Medulla oblongata (tissue), 1 donor: ENCODE measurements around the gene FREY1.

Experiments used
- DNase-seq: peaks from one replicate; pipeline ENCODE4 v3.0.0-alpha.2; 2015; ENCODE audit errors: extremely low spot score

Gene FREY1

DNA sequence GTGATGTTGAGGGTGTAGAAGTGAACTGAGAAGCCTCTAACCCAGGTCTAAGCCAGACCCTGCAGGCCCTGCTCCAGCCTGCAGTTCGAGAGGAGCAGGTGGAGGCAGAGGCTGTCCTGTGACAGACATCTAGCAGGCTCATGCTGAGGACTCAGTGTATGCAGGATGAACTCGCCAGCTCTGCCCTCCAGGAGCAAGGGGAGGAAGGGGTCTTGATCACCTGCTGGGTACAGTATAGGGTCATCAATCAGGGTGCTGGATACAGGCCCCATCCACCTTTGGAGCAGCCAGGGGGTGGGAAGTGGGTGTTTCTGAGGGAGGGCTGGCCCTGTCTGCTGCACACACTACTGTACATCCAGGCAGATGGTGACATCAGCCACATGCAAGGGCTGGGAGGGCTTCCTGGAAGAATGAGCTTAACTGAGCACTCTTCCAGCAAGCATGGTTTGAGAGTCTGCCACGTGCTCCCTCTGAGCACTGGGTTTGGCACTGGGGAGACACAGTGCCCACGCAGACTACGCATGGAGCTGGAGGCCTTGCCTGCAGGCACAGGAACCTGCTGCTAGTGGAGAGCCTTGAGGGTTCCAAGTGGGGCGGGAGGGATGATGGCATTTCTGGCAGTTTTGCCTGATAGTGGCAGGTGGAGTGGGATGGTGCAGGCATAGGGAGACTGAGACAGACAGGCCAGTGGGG lies 12.4 kb downstream of the FREY1 start:
- no peak for DNase-seq

DNA sequence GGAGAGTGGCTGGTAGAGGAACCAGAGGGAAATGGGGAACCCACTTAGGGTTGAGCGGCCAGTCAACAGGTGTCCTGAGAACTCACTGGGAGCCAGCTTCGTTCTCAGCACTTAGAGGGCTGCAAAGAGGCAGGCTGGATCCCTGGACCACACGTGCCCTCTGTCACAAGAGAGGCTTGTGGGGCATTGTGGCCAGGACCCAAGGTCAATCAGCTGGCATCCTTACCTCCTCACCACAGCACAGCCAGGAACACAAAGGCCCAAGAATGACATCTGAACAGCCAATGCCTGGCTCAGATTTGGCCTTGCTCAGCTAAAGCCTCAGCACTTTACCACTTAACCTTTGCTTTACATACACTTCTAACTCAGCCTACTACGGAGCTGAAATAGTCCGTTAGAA lies 14.2 kb downstream of the FREY1 start:
- DNase-seq = no peak

DNA sequence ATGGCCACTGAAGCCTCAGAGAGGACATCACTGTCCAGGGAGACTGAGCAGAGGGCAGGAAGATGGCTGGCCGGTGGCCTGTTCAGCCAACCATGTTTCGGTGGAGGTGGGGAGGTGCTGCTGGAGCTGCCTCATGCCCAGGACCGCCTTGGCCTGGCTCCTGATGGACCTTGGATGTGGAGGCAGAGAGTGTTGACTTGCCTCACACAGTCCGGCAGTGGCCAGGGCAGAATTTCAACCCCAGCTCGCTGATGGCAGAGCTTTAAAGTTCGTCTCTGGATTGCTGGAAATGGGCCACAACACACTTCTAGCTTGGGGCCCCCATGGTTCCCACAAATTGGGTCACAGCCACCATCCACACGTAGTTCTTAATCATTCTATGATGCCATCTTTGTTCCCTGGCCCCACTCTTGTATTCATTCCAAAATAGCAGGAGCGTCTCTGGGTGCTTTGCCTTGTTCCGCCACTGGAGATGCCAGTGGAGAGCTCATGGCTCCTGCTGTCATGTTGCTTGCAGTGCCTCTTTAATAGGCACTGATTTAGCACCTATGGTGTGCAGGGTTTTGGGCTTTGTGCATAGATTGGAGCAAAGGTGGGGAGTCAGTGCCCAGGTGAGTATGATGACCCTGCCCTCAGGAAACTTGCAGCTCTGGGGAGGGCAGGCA lies 16.1 kb downstream of the FREY1 start:
- no peak for DNase-seq

DNA sequence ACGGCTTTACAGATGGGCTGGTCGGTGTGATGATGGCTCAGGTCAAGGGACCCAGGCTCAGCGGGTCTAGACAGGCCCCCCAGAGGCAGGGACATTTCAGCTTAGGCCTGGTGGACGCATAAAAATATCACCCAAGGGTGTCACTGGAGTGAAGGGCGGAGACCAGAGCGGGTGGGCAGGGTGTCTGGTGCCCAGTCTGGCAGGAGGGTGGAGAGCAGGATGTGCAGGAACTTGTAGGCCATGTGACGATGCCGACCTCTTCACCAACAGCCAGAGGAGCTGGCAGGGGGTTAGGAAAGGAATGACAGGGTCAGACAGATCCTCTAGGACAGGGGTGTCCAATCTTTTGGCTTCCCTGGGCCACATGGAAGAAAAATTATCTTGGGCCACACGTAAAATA lies 17.1 kb downstream of the FREY1 start:
- no peak for DNase-seq

DNA sequence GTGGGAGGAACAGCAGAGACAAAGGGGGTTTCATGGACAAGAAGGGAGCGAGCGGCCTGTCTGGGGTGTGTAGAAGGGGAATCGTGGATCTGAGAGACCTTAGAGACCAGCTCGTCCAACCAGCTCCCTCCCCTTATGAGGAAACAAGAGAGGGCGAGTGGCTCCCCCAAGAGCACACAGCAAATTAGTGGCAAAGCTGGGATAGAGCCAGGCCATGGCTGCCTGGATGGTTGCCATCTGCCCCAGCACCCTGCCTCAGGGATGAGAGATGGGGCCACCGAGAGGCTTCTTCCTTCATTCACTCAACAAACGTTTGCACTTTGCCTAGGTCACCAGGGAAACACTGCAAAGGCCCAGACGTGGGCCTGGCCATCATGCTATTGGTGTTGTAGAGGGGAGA lies 17.5 kb downstream of the FREY1 start:
- DNase-seq = no peak

DNA sequence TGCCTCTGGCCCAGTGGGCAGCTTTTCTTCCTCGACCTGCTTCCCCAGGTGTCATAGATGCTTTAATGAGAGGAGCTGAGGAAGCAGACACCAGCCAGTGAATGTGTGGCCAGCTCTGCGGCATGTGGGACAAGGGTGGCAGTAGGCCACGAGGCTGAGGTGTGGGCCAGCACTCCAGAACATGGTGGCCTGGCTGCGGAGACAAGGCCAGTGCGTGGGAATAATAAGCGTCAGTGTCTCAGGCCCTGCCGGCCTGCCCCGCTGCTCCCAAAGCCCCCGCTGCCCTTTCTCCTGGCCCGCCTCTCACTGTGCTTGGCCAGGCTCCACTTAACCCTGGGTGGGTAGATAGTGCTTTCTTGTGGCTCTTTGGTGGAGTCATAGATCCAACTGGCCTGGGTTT lies 19.5 kb downstream of the FREY1 start:
- DNase-seq = no peak

DNA sequence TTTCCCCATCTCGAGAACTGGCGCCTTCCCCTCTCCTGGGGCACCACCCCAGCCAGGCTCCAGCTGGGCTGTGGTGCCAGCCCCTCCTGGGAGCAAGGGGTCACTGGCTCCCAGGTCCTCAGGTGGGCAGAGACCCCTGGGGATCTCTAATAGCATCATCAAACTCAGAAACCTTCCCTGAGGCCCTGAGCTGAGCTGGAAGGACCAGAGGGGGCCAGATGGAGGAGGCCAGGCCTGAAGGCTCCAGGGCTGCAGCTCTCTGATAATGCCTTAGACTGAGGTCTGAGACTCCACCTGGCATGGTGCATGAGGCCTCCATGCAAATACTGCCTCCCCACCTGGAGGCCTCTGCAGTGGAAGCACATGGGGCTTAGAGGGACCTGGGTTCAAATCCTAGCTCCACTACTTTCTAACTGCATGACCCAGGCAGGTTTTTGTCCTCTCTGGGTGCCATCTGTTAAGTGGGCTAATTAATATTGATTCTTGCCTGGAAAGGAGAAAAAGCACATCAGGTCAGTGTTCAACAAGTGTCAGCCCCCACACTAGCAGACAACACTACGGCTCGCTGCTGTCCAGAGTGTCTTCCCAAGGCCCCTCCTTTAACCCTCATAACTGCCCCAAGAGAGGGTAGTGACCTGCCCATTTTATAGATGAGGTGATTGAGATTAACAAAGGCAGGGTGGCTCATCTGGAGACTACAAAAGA lies 20.1 kb downstream of the FREY1 start:
- DNase-seq = no peak

DNA sequence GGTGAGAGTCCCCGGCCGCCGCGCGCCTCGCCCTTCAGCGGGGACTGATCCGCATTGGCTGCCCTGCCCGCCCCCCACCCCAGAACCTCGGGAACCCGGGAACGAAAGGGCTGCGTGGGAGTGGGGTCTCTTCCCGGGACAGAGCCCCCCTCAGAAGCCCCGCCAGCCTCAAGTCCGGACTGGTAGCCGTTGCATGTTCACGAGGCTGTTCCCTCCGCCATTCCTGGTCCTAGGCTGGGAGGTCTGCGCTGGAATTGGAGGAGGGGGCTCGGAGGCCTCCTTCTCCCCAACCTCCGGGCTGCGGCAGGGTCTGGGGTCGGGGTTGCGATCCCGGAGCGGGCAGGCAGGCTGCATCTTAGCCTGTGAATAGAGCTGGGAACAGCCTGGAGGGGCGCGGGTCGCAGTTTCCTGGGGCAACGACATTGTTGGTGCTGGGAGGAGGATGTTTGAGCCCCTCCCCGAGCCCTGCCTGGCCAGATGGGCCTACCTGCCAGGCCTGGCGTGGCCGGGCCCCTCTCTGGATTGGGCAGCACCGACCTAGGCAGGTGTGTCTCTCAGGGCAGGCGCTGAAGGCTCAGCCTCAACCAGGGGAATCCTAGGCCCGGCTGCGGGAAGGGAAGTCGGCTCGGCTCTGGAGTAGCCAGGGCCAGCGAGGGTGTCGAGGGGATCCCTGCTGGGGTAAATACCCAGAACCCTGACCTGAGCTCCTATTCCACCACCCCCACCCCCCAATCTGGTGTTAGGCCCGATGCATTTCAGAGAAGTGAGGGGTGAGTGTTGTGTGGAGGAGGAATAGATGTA lies 20.9 kb downstream of the FREY1 start:
- DNase-seq = no peak

DNA sequence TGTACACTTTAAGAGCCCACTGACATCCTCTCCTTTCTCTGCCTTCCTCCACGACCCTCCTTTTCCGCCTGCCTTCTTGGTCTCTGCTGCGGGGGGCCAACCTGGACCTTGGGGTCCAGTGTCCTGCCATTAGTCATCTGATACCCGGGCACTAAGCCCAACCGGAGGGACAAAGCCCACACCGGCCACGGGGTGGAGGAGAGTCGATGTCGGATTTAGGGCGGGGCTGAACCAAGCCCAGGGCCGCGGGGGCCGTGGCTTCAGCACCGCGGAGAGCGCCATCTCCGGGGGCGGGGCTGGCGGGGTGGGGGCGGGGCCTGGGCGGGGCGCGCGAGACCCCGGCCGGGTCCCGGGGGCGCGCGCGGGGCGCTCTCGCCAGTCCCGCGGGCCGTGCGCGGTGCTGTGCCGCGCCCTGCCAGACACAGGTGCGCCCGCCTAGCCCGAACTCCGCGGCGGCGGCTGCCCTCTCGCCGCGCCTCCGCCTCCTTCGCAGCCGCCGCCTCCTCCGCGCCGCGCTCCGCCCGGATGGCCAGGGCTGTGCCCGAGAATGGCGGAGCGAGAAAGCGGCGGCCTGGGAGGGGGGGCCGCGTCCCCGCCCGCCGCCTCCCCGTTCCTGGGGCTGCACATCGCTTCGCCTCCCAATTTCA lies 21.7 kb downstream of the FREY1 start, which contains the start of gene MAPK8IP1:
MAPK8IP1 (plus strand) TSS at position 378 of the 647 bp plus-strand sequence; CDS start at position 548, 170 bp downstream.
- DNase-seq = peak; percentile 49

DNA sequence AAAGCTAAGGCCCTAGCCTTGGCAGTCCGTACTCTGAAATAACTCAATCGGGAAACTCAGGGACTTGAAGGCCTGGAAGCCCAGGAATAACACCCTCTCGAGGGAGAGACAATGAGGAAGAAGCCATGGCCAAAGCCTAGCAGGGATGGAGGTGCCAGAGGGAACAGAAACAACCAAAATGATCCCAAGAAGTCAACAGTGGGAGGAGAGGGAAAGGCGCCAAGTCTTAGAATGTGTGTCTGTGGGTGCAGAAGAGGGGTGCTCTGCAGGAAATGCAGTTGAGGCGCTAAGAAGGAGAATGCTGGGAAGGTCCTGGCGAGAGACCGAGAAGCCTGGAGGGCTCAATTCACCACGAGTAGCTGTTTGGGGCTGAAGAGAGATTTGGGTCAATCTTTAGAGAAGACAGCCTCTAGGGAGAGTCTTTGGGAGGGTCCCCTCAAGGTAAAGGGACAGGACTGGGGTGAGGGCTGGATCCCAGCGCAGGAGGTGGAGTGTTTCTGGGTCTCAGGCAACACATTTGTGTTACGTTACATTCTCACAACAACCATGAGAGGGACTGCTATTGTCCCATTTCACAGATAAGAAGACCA lies 22.4 kb downstream of the FREY1 start:
- DNase-seq = no peak

DNA sequence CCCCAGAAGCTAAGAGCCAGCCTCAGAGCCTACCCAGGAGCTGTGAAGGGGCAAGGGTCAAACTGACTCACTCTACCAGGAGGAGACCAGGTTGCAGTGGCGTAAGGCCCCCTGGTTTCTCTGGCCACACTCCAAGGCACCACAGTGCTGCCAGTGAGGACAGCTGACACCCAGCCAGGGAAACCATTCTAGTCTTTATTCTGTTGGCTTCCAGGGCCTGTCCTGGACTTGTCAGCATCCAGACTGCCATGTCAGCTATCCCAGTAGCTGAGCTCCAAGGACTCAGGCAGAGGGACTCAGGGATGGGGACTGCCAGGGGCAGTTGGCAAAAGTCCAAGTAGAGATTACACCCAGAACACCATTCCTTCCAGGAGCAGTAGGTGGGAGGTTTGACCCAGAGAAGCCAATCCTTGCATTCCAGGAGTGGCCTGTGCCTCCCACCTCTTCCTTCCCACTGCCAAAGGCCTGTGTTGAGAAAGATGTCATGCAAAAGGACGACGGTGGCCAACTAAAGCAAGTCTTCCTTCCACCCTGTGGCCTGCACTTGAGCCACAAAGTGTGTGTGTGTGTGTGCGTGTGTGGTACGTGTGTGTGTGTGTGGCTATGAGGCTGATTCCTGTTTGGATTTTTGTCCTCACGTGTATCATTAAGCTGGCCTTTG lies 25.2 kb downstream of the FREY1 start:
- DNase-seq = no peak

DNA sequence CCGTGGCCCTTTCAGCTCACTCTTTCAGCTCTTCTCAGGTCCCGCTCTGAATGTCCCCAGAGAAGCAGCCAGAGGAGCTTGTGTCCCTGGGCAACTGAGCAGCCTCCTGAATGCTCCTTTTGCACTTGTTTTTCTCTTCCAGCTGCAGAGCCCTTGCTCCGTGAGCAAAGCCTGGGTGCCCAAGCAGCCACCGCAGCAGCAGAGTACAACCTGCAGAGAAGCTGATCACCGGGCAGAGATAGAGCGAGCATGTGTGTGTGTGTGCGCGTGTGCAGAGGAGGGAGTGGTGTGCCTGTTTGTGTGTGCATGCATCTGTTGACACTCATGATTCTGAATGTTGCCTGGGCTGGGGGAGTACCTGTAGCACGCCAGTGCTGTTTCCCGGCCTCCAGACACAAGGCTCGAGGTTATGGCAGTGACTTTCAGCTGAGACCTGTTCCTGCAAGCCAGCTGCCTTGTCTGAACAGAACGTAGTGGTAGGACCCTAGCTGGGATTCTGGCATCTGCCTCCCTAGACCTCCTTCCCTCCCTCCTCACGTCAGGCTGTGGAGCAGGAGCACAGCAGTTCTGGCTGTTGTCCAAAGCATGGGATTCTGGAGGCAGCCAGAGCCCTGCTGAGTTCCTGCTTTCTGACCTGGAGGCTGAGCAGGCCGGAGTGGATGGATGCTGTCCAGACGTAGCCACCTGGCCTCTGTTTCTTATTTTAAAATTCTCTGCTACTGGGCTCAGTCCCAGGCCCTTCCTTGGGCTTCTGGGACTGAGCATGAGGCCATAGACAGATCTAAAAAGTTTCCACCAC lies 26.1 kb downstream of the FREY1 start:
- DNase-seq = no peak

DNA sequence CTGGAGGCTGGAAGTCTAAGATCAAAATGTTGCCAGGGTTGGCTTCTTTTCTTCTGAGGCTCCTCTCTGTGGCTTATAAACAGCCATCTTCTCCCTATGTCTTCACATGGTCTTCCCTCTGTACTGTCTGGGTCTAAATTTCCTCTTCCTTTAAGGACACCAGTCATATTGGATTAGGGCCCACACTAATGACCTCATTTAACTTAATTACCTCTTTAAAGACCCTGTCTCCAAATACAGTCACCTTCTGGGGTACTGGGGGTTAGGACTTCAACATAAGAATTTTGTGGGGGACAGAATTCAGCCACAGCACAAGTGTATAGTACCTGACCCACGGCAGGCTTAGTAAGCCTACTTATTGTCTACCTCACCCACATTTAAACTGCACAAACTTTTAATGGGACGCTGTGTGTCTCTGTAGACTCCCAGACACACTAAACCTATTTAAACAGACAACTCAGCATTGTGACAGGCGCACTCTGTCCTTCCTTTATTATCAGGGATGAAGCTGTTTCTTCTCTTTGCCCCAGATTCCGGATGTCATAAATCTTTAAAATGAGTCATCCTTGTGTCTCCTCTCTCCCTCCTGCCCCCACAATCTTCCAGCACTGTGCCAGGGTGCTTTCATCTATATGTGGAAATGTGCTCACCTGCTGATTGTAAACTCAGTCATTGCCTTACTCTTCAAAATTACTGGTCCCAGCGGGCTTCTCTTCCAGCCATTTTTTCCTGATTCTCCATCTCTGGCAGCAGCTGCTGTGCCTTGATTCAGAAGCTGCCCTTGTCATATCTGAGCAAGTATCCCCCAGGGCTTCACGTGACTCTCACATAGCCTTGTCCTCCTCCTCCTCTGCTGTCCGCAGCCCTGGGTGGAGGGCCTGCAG lies 27.0 kb downstream of the FREY1 start:
- no peak for DNase-seq

DNA sequence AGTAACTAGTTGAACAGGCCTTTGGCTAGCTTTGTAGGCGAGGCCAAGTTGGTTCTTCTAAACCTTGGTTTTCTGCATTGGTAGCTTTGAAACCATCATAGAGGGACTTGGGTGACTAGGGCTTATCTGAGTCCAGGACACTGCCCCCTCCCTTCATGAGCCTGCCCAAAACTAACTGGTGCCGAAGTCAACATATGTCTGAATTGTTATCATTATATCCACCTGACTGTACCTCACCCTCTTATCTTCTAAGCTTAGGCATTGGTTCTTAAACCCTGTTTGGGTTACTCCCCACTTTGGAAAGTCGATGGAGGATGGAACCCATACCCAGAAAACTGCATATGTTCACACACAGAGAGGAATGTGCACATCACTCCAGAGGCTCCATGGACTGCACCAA lies 29.2 kb downstream of the FREY1 start:
- DNase-seq = no peak

DNA sequence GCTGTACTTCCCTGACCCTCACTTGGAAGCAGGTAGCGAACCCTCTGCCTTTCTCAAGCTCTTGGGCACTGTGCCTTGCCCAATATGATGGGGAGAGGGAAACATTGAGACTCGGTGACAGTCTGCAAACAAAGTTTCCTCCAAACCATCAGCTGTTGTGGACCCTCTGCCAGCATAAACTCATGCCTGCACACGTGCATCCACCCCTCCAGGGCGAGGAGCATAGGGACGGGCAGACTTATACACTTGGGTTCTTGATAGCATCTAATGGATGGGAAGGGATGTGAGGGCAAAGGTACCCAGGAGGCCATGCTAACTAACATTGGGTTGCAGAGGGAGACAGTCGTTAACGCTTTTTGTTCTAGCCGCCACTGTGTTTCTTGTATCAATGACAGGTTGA lies 29.9 kb downstream of the FREY1 start:
- no peak for DNase-seq

DNA sequence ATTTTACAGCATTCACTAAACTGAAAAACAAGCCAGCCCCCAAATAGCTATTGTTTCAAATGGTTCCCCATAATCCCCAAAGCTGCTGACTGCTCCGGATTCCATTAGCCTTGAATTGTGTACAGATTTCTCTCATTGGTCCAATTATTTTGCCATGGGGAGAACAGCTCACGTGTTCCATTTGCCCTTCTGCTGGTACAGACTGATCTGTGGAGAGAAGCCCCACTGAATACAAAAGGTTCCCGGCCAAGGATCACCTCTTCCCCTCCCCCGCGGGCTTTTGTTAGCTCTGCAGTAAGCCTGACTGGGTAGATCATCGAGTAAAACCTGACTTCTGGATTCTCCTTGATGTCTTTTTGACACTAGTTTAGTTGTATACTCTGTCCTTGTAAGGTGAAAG lies 30.7 kb downstream of the FREY1 start:
- no peak for DNase-seq

DNA sequence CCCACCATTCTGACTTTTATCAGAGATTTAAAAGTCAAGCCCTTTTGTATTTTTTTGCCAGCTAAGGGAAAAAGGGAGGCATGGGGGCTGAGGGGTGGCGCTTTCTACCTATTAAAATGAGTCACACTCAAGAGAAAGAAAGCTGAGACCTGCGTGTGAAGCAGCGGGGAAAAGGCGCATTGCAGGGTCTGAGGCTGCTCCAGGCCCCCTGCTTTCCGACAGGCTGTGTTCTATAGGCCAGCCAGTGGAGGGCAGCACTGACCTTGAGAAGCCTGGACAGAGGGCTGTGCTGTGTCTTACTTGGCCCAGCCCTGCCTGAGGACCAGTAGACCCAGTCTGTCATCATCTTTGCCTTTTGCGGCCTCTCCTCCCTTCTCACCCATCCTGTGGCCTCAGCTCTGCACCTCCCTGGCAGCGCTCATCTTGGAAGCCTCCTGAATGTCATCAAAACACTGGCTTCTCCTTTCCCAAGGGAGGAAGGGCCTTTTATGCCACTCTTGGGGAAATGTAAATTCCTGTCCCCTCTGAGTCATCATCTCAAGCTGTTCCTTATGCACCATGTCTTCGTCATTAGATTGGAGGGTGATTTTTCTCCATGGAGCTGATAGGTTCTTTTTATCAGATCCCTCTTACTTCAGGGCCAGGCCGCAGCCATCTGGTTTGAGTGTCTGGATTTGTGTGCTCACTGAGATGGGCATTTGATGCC lies 34.3 kb downstream of the FREY1 start:
- peak; percentile 81 for DNase-seq

DNA sequence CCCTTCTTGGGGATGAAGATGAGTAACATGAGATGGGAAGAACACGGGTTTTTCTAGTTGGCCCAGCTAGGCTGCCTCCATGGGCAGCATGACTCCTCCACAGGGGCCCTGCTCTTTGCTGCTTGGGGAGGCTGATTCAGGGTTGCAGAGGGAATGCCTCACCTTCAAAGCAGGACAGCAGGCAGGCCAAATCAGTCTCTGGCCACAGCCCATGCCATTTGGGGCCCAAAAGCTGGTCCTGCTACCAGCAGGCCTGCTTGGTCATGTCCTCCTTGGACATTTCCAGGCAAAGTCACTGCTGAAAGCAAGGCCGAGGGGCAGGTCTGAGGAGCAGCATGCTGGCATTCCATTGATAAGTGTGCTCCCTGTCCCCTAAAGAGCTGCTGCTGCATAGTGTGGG lies 35.4 kb downstream of the FREY1 start:
- DNase-seq = no peak
